Stimulated activated memory B cell treated with anti-CD40 and anti-IgM and Interleukin-4, amounts not matched to agents 10 μg/mL and 1 μg/mL and 100 μg/mL, for 72 hours (primary cell): ENCODE data around the gene FCN3.
A peak's percentile ranks its signal among the peaks of the same experiment; 100 is the strongest.
"Not testable (repeated sequence)": the region's sequence is repeated elsewhere in the genome, so short reads cannot be mapped to it uniquely, and the experiment has no call there.

Experiments
- ATAC-seq: fragments of 150-1000 bp; cut with Tn5 transposase; 2 replicates; pipeline ENCODE4 v1.10.0; 2021
- H3K27ac Mint-ChIP-seq: one replicate; pipeline ENCODE4 v1.8.0; 2022; ENCODE audit warnings: mild to moderate bottlenecking, mixed read lengths
- H3K27me3 Mint-ChIP-seq: one replicate; pipeline ENCODE4 v1.8.0; 2022; ENCODE audit warnings: mixed read lengths
- H3K36me3 Mint-ChIP-seq: one replicate; pipeline ENCODE4 v1.8.0; 2022; ENCODE audit warnings: mixed read lengths
- H3K4me1 Mint-ChIP-seq: one replicate; pipeline ENCODE4 v1.8.0; 2022; ENCODE audit warnings: mixed read lengths
- H3K4me3 Mint-ChIP-seq: one replicate; pipeline ENCODE4 v1.8.0; 2022; ENCODE audit warnings: mild to moderate bottlenecking, moderate library complexity, mixed read lengths
- H3K9me3 Mint-ChIP-seq: one replicate; pipeline ENCODE4 v1.8.0; 2022; ENCODE audit warnings: mixed read lengths

The FCN3 gene

GRCh38 chr1:27392778-27393635 lies 18.4 kb upstream of the FCN3 start:
- H3K4me1 Mint-ChIP-seq = peaks cover 36% of the 10 kb centered on the region
- H3K27ac Mint-ChIP-seq = peak overlapping the region; percentile 81
- peak overlapping the region; percentile 72 for H3K4me3 Mint-ChIP-seq
- no peaks in the 10 kb centered on the region for H3K36me3 Mint-ChIP-seq
- H3K9me3 Mint-ChIP-seq = no peaks in the 10 kb centered on the region
- no peaks in the 10 kb centered on the region for H3K27me3 Mint-ChIP-seq
- peak; percentile 2 for ATAC-seq

GRCh38 chr1:27392096-27392777 lies 17.6 kb upstream of the FCN3 start, which contains the start of gene GPR3:
Gene GPR3 (plus strand): TSS chr1:27392622. CDS start chr1:27393799, 1,177 bp downstream.
- Mint-ChIP-seq H3K27me3 (no peaks in the 10 kb centered on the region), H3K9me3 (no peaks in the 10 kb centered on the region), H3K4me1 (peaks cover 36% of the 10 kb centered on the region), H3K4me3 (peak within 1 kb of the TSS; percentile 85), H3K36me3 (no peaks in the 10 kb centered on the region), H3K27ac (peak within 1 kb of the TSS; percentile 81)
- ATAC-seq = peak; percentile 95

- H3K9me3 Mint-ChIP-seq = no peaks in the 10 kb centered on the region
- peaks cover 36% of the 10 kb centered on the region for H3K4me1 Mint-ChIP-seq
- H3K36me3 Mint-ChIP-seq = no peaks in the 10 kb centered on the region
- no peak for ATAC-seq
- no peaks in the 10 kb centered on the region for H3K27me3 Mint-ChIP-seq
- H3K27ac Mint-ChIP-seq = peak overlapping the region; percentile 81
- H3K4me3 Mint-ChIP-seq = peak overlapping the region; percentile 85
These were observed 17.0 kb upstream of the FCN3 start for GRCh38 chr1:27391511-27392095.

GRCh38 chr1:27388337-27389005 lies 13.8 kb upstream of the FCN3 start:
- no peak for ATAC-seq
- Mint-ChIP-seq H3K9me3 (no peaks in the 10 kb centered on the region), H3K4me1 (peaks cover 25% of the 10 kb centered on the region), H3K27ac (no peak overlapping the region), H3K36me3 (no peaks in the 10 kb centered on the region), H3K27me3 (no peaks in the 10 kb centered on the region), H3K4me3 (no peak overlapping the region)

- H3K4me3 Mint-ChIP-seq, ATAC-seq, H3K36me3 Mint-ChIP-seq, H3K27me3 Mint-ChIP-seq, H3K27ac Mint-ChIP-seq, H3K9me3 Mint-ChIP-seq: not testable (repeated sequence)
- peaks cover 13% of the 10 kb centered on the region for H3K4me1 Mint-ChIP-seq
These were observed 10.2 kb upstream of the FCN3 start for GRCh38 chr1:27384797-27385196.

- H3K9me3 Mint-ChIP-seq = no peaks in the 10 kb centered on the region
- no peak overlapping the region for H3K27ac Mint-ChIP-seq
These were observed 9.0 kb upstream of the FCN3 start for GRCh38 chr1:27383661-27384060.

GRCh38 chr1:27383039-27383605 lies 8.5 kb upstream of the FCN3 start, which contains the start of gene CD164L2:
Gene CD164L2 (minus strand): TSS chr1:27383333. CDS start chr1:27383239, 94 bp downstream.
- ATAC-seq = no peak
- Mint-ChIP-seq H3K4me3 (no peak within 1 kb of the TSS), H3K9me3 (no peaks in the 10 kb centered on the region), H3K4me1 (peaks cover 8% of the 10 kb centered on the region), H3K27me3 (no peaks in the 10 kb centered on the region), H3K27ac (peak within 1 kb of the TSS; percentile 11), H3K36me3 (no peaks in the 10 kb centered on the region)

More at GRCh38 chr1:27383661-27384060, 9.0 kb upstream of the FCN3 start:
- ATAC-seq = no peak
- Mint-ChIP-seq H3K27me3 (no peaks in the 10 kb centered on the region), H3K4me1 (peaks cover 12% of the 10 kb centered on the region), H3K36me3 (no peaks in the 10 kb centered on the region), H3K4me3 (no peak overlapping the region)

GRCh38 chr1:27381969-27382762 lies 7.5 kb upstream of the FCN3 start:
- ATAC-seq = peak; percentile 68
- Mint-ChIP-seq H3K27me3 (no peaks in the 10 kb centered on the region), H3K36me3 (no peaks in the 10 kb centered on the region), H3K4me1 (peaks cover 8% of the 10 kb centered on the region), H3K9me3 (no peaks in the 10 kb centered on the region), H3K4me3 (no peak overlapping the region), H3K27ac (peak overlapping the region; percentile 11)

- no peak overlapping the region for H3K4me3 Mint-ChIP-seq
- H3K4me1 Mint-ChIP-seq = peaks cover 8% of the 10 kb centered on the region
- H3K27me3 Mint-ChIP-seq = no peaks in the 10 kb centered on the region
- no peak for ATAC-seq
- peak overlapping the region; percentile 36 for H3K27ac Mint-ChIP-seq
- H3K36me3 Mint-ChIP-seq = no peaks in the 10 kb centered on the region
- H3K9me3 Mint-ChIP-seq = no peaks in the 10 kb centered on the region
These were observed 6.4 kb upstream of the FCN3 start for GRCh38 chr1:27380766-27381733.

GRCh38 chr1:27380224-27380623 lies 5.6 kb upstream of the FCN3 start:
- Mint-ChIP-seq H3K27ac (no peak overlapping the region), H3K4me3 (no peak overlapping the region), H3K27me3 (no peaks in the 10 kb centered on the region), H3K36me3 (no peaks in the 10 kb centered on the region), H3K9me3 (no peaks in the 10 kb centered on the region), H3K4me1 (peaks cover 8% of the 10 kb centered on the region)
- peak; percentile 9 for ATAC-seq

- Mint-ChIP-seq H3K27me3 (no peaks in the 10 kb centered on the region), H3K4me1 (peaks cover 10% of the 10 kb centered on the region), H3K9me3 (no peaks in the 10 kb centered on the region), H3K36me3 (no peaks in the 10 kb centered on the region), H3K27ac (no peak overlapping the region), H3K4me3 (no peak overlapping the region)
- ATAC-seq = no peak
These were observed 5.0 kb upstream of the FCN3 start for GRCh38 chr1:27379564-27380122.

GRCh38 chr1:27377760-27378495 lies 3.3 kb upstream of the FCN3 start:
- H3K4me1 Mint-ChIP-seq = peaks cover 14% of the 10 kb centered on the region
- H3K9me3 Mint-ChIP-seq = no peaks in the 10 kb centered on the region
- no peak overlapping the region for H3K4me3 Mint-ChIP-seq

More at GRCh38 chr1:27377760-27378495, 3.3 kb upstream of the FCN3 start:
- Mint-ChIP-seq H3K36me3 (no peaks in the 10 kb centered on the region), H3K27ac (no peak overlapping the region), H3K27me3 (no peaks in the 10 kb centered on the region)
- ATAC-seq = no peak
